GM23248 (cell line): ENCODE measurements around the gene FTO. TPM values are rescaled to one million over a fixed set of nuclear protein-coding genes. Genes with fewer than 3 reads are reported as not detected.

Experiments used
- DNase-seq: peaks from one replicate; pipeline ENCODE4 v3.0.0-alpha.2; 2015
- H2AFZ ChIP-seq: fragments of 200-600 bp; sonication (generic); 2 replicates; pipeline ENCODE4 v1.6.1; 2016; ENCODE audit warnings: antibody characterized with exemption
- H3F3A ChIP-seq: fragments of 200-600 bp; sonication (generic); 2 replicates; pipeline ENCODE4 v1.6.1; 2016; ENCODE audit warnings: mild to moderate bottlenecking, antibody characterized with exemption, mixed run types; ENCODE audit not compliant: insufficient read depth
- H3K27ac ChIP-seq: fragments of 200-600 bp; sonication (generic); 2 replicates; pipeline ENCODE4 v1.5.1; 2016; ENCODE audit warnings: mild to moderate bottlenecking
- H3K27me3 ChIP-seq: fragments of 200-600 bp; sonication (generic); replicated peaks from 2 replicates; pipeline ENCODE4 v1.6.1; 2016; ENCODE audit warnings: mild to moderate bottlenecking; ENCODE audit not compliant: insufficient read depth
- H3K36me3 ChIP-seq: fragments of 200-600 bp; sonication (generic); 2 replicates; pipeline ENCODE4 v1.6.1; 2016; ENCODE audit warnings: low read depth, mild to moderate bottlenecking
- H3K4me1 ChIP-seq: fragments of 200-600 bp; sonication (generic); 2 replicates; pipeline ENCODE4 v1.6.1; 2016; ENCODE audit warnings: mild to moderate bottlenecking; ENCODE audit not compliant: insufficient read depth
- H3K4me2 ChIP-seq: fragments of 200-600 bp; sonication (generic); one replicate; pipeline ENCODE4 v1.6.1; 2016; ENCODE audit warnings: mild to moderate bottlenecking; ENCODE audit not compliant: unreplicated experiment
- H3K4me3 ChIP-seq: fragments of 200-600 bp; sonication (generic); 2 replicates; pipeline ENCODE4 v1.5.1; 2016; ENCODE audit warnings: mild to moderate bottlenecking
- H3K79me2 ChIP-seq: fragments of 200-600 bp; sonication (generic); 2 replicates; pipeline ENCODE4 v1.6.1; 2016; ENCODE audit warnings: mild to moderate bottlenecking; ENCODE audit not compliant: insufficient read depth
- H3K9ac ChIP-seq: fragments of 200-600 bp; sonication (generic); 2 replicates; pipeline ENCODE4 v1.6.1; 2016; ENCODE audit warnings: mild to moderate bottlenecking
- H3K9me2 ChIP-seq: fragments of 200-600 bp; sonication (generic); 2 replicates; pipeline ENCODE4 v1.6.1; 2016; ENCODE audit warnings: mixed run types, mild to moderate bottlenecking, moderate library complexity; ENCODE audit not compliant: insufficient read depth
- H3K9me3 ChIP-seq: fragments of 200-600 bp; sonication (generic); one replicate; pipeline ENCODE4 v1.6.1; 2017; ENCODE audit warnings: low read depth
- H4K20me1 ChIP-seq: fragments of 200-600 bp; sonication (generic); 2 replicates; pipeline ENCODE4 v1.6.0; 2016; ENCODE audit not compliant: insufficient read depth
- EZH2 ChIP-seq: fragments of 200-600 bp; sonication (generic); IDR thresholded peaks from 2 replicates; pipeline ENCODE4 v1.6.1; 2018; ENCODE audit warnings: antibody characterized with exemption, mild to moderate bottlenecking; ENCODE audit not compliant: insufficient read depth, poor library complexity, severe bottlenecking
- EZH2phosphoT487 ChIP-seq: fragments of 200-600 bp; sonication (generic); IDR thresholded peaks from 2 replicates; pipeline ENCODE4 v1.6.1; 2018; ENCODE audit warnings: antibody characterized with exemption, moderate library complexity, mild to moderate bottlenecking, low read depth; ENCODE audit not compliant: insufficient read depth
- WGBS, 2 experiments: methylation state at CpG; one replicate each; pipeline ENCODE4 v1.1.6; 2015 to 2017; ENCODE audit warnings: low lambda C conversion rate in 2 of 2, low coverage in 1 of 2; ENCODE audit errors: missing lambda C conversion rate in 2 of 2; 5-methylcytosine and 5-hydroxymethylcytosine counted together
- in situ Hi-C: fragments of 300-500 bp; cut with MboI; formaldehyde crosslinking; loops from 2 replicates; pipeline ENCODE4 v1.15.0; 2020
- polyA plus RNA-seq: library from polyadenylated mRNA; unstranded; fragments of >200 nt; fragmentation: Nextera tagmentation; extraction: Ambion mirVana; gene quantifications from 2 replicates; pipeline ENCODE4 v1.2.1, GENCODE V29; 2016
- small RNA-seq: library from RNA; depleted of rRNA; stranded (forward); fragments of <200 nt; gene quantifications from one replicate; pipeline ENCODE3, GENCODE V24; 2014; ENCODE audit warnings: low read depth, low replicate concordance
- total RNA-seq: library from RNA; depleted of rRNA; stranded (reverse); fragments of >200 nt; shearing (Covaris generic); gene quantifications from 2 replicates; pipeline ENCODE4 v1.2.3, GENCODE V29; 2014; rRNA removed

Gene FTO
- total and polyA plus RNA-seq, 2 experiments from 2014 or later, result 85.3 to 99.2 TPM

- TF ChIP-seq EZH2phosphoT487 (no peak), EZH2 (no peak)
Measured at GRCh38 chr16:54200161-54200534, 496.2 kb downstream of the FTO start.

GRCh38 chr16:54200720-54201119 is 496.8 kb downstream of the FTO start:
- TF ChIP-seq EZH2 (no peak), EZH2phosphoT487 (no peak)
- no peak overlapping the region for H3K9ac ChIP-seq
- H3K4me2 ChIP-seq, result no peak overlapping the region
- H3K27ac ChIP-seq, result no peak overlapping the region
- H3F3A ChIP-seq, result no peaks in the 10 kb centered on the region
- H3K27me3 ChIP-seq, result peaks cover 5% of the 10 kb centered on the region; the same call in 1 of the 2 replicates
- H3K9me3 ChIP-seq, result no peaks in the 10 kb centered on the region
- no peaks in the 10 kb centered on the region for H3K9me2 ChIP-seq
- H2AFZ ChIP-seq, result no peak overlapping the region
- no peak for DNase-seq
- 79 to 100% methylated on average over 1 of the region's 1 CpG for WGBS, 2 experiments
- H3K79me2 ChIP-seq, result no peaks in the 10 kb centered on the region
- no peaks in the 10 kb centered on the region for H3K36me3 ChIP-seq
- in situ Hi-C loops, result no loop called here
- H3K4me1 ChIP-seq, result no peaks in the 10 kb centered on the region
- no peaks in the 10 kb centered on the region for H4K20me1 ChIP-seq
- H3K4me3 ChIP-seq, result no peak overlapping the region

More at GRCh38 chr16:54200161-54200534, 496.2 kb downstream of the FTO start:
- no peak for DNase-seq
- Histone ChIP-seq H3K9me2 (no peaks in the 10 kb centered on the region), H4K20me1 (no peaks in the 10 kb centered on the region), H3K36me3 (no peaks in the 10 kb centered on the region), H3F3A (no peaks in the 10 kb centered on the region), H3K79me2 (no peaks in the 10 kb centered on the region), H3K4me1 (no peaks in the 10 kb centered on the region), H2AFZ (no peak overlapping the region), H3K27me3 (no peaks in the 10 kb centered on the region), H3K9ac (no peak overlapping the region), H3K4me3 (no peak overlapping the region), H3K27ac (no peak overlapping the region), H3K9me3 (no peaks in the 10 kb centered on the region), H3K4me2 (no peak overlapping the region)
- in situ Hi-C loops, result no loop called here
- WGBS, 2 experiments, result 83 to 85% methylated on average over 3 of the region's 3 CpGs

GRCh38 chr16:54201200-54201599 is 497.2 kb downstream of the FTO start:
- Histone ChIP-seq H3K9ac (no peak overlapping the region), H3K79me2 (no peaks in the 10 kb centered on the region), H3K9me3 (no peaks in the 10 kb centered on the region), H2AFZ (no peak overlapping the region), H3K27ac (no peak overlapping the region), H3K36me3 (no peaks in the 10 kb centered on the region), H4K20me1 (no peaks in the 10 kb centered on the region), H3K4me3 (no peak overlapping the region), H3F3A (no peaks in the 10 kb centered on the region), H3K27me3 (peaks cover 9% of the 10 kb centered on the region), H3K4me2 (no peak overlapping the region), H3K4me1 (no peaks in the 10 kb centered on the region), H3K9me2 (no peaks in the 10 kb centered on the region)
- TF ChIP-seq EZH2 (no peak), EZH2phosphoT487 (no peak)
- in situ Hi-C loops, result no loop called here
- DNase-seq, result no peak
- 84 to 91% methylated on average over 4 of the region's 4 CpGs for WGBS, 2 experiments

Small RNA genes within 50 kb of the gene (small RNA-seq; reads per million reads assigned to genes)
- gene AC007347.2, result not detected

Other genes with a start within 250 kb of the FTO start
- gene AKTIP, start 200.9 kb upstream of the FTO start, total RNA-seq, result 16.4 and 25.8 TPM in 2 replicates
- 23.7 and 25.5 TPM in 2 replicates for gene AKTIP, start 200.9 kb upstream of the FTO start, polyA plus RNA-seq
- 16.3 and 19.0 TPM in 2 replicates for gene RPGRIP1L, start 297 bp upstream of the FTO start, total RNA-seq
- 16.8 and 17.6 TPM in 2 replicates for gene RPGRIP1L, start 297 bp upstream of the FTO start, polyA plus RNA-seq